H9 (cell line): ENCODE results near the gene SMG7. TPM values are rescaled to one million over a fixed set of nuclear protein-coding genes. Genes with fewer than 3 reads are reported as not detected.

Experiments
- DNase-seq: peaks from one replicate; pipeline ENCODE4 v3.0.0-alpha.2; 2017
- H2AFZ ChIP-seq: one replicate; pipeline ENCODE4 v1.6.1; 2013; ENCODE audit warnings: mild to moderate bottlenecking, low read length, control low read depth, moderate library complexity
- H2AK5ac ChIP-seq: 2 replicates; pipeline ENCODE4 v1.6.1; 2013; ENCODE audit warnings: low read length, control low read depth, mixed read lengths; ENCODE audit not compliant: insufficient read length
- H2BK120ac ChIP-seq: one replicate; pipeline ENCODE4 v1.6.1; 2013; ENCODE audit warnings: low read depth, mild to moderate bottlenecking, low read length, control low read depth, inconsistent platforms; ENCODE audit not compliant: poor library complexity, severe bottlenecking
- H2BK12ac ChIP-seq: 2 replicates; pipeline ENCODE4 v1.6.1; 2013; ENCODE audit warnings: low read length, control low read depth, mixed read lengths, low read depth; ENCODE audit not compliant: insufficient read length
- H2BK15ac ChIP-seq: 2 replicates; pipeline ENCODE4 v1.6.1; 2013; ENCODE audit warnings: low read depth, low read length, control low read depth
- H2BK20ac ChIP-seq: one replicate; pipeline ENCODE4 v1.6.1; 2013; ENCODE audit warnings: low read depth, mild to moderate bottlenecking, low read length, control low read depth, inconsistent platforms; ENCODE audit not compliant: poor library complexity, severe bottlenecking
- H2BK5ac ChIP-seq: 2 replicates; pipeline ENCODE4 v1.6.1; 2013; ENCODE audit warnings: low read length, control low read depth, mixed read lengths; ENCODE audit not compliant: insufficient read length
- H3K14ac ChIP-seq: 2 replicates; pipeline ENCODE4 v1.6.1; 2013; ENCODE audit warnings: low read length, control low read depth; ENCODE audit not compliant: insufficient read depth
- H3K18ac ChIP-seq: 2 replicates; pipeline ENCODE4 v1.6.1; 2013; ENCODE audit warnings: low read depth, mild to moderate bottlenecking, mixed read lengths, low read length, control low read depth; ENCODE audit not compliant: insufficient read length
- H3K23ac ChIP-seq: 2 replicates; pipeline ENCODE4 v1.6.1; 2013; ENCODE audit warnings: low read length, control low read depth, mixed read lengths, low read depth; ENCODE audit not compliant: insufficient read length
- H3K23me2 ChIP-seq: 2 replicates; pipeline ENCODE4 v1.6.1; 2013; ENCODE audit warnings: low read depth, mild to moderate bottlenecking, mixed read lengths, low read length, control low read depth; ENCODE audit not compliant: insufficient read length, poor library complexity, severe bottlenecking
- H3K27ac ChIP-seq: 2 replicates; pipeline ENCODE4 v1.5.1; 2013; ENCODE audit warnings: low read length, control low read depth, mixed read lengths, low read depth; ENCODE audit not compliant: insufficient read length
- H3K27me3 ChIP-seq: 2 replicates; pipeline ENCODE4 v1.6.1; 2013; ENCODE audit warnings: low read length, control low read depth, inconsistent platforms; ENCODE audit not compliant: insufficient read depth
- H3K4ac ChIP-seq: 2 replicates; pipeline ENCODE4 v1.6.1; 2013; ENCODE audit warnings: low read depth, mild to moderate bottlenecking, control low read depth, inconsistent platforms, low read length, moderate library complexity
- H3K4me1 ChIP-seq: 2 replicates; pipeline ENCODE4 v1.6.1; 2013; ENCODE audit warnings: low read length, control low read depth, inconsistent platforms; ENCODE audit not compliant: insufficient read depth
- H3K4me2 ChIP-seq: 2 replicates; pipeline ENCODE4 v1.6.1; 2013; ENCODE audit warnings: low read length, control low read depth, mixed read lengths; ENCODE audit not compliant: insufficient read length, insufficient read depth
- H3K56ac ChIP-seq: 2 replicates; pipeline ENCODE4 v1.6.1; 2013; ENCODE audit warnings: low read depth, mild to moderate bottlenecking, mixed read lengths, low read length, control low read depth; ENCODE audit not compliant: insufficient read length
- H3K79me1 ChIP-seq: 2 replicates; pipeline ENCODE4 v1.6.1; 2013; ENCODE audit warnings: low read depth, mild to moderate bottlenecking, moderate library complexity, low read length, control low read depth, inconsistent platforms; ENCODE audit not compliant: insufficient read depth, poor library complexity, severe bottlenecking
- H3K79me2 ChIP-seq: 2 replicates; pipeline ENCODE4 v1.6.1; 2013; ENCODE audit warnings: low read length, control low read depth, inconsistent platforms; ENCODE audit not compliant: insufficient read depth
- H3K9ac ChIP-seq: 2 replicates; pipeline ENCODE4 v1.6.1; 2013; ENCODE audit warnings: low read length, control low read depth, mixed read lengths; ENCODE audit not compliant: insufficient read length; ENCODE audit errors: extremely low read depth
- H3K9me3 ChIP-seq: one replicate; pipeline ENCODE4 v1.6.1; 2013; ENCODE audit warnings: low read depth, low read length, inconsistent platforms; ENCODE audit not compliant: control insufficient read depth
- H3T11ph ChIP-seq: one replicate; pipeline ENCODE4 v1.6.1; 2013; ENCODE audit warnings: mild to moderate bottlenecking, low read length, control low read depth, inconsistent platforms
- H4K20me1 ChIP-seq: one replicate; pipeline ENCODE4 v1.6.1; 2013; ENCODE audit not compliant: control insufficient read depth, insufficient read length, insufficient read depth
- H4K5ac ChIP-seq: 2 replicates; pipeline ENCODE4 v1.6.1; 2013; ENCODE audit warnings: low read depth, mild to moderate bottlenecking, mixed read lengths, low read length, control low read depth; ENCODE audit not compliant: insufficient read length
- H4K8ac ChIP-seq: replicated peaks from 2 replicates; pipeline ENCODE4 v1.6.1; 2013; ENCODE audit warnings: low read length, control low read depth, mixed read lengths, low read depth; ENCODE audit not compliant: insufficient read length
- H4K91ac ChIP-seq: 2 replicates; pipeline ENCODE4 v1.6.1; 2013; ENCODE audit warnings: low read depth, mild to moderate bottlenecking, moderate library complexity, mixed read lengths, low read length, control low read depth; ENCODE audit not compliant: insufficient read length
- H3K27ac Mint-ChIP-seq, 3 experiments: 2 replicates in 2 of 3; 3 replicates in 1 of 3; pipeline ENCODE4 v1.8.0; 2020 to 2021; ENCODE audit warnings: mixed read lengths in 3 of 3, mild to moderate bottlenecking in 1 of 3, moderate library complexity in 1 of 3
- H3K27me3 Mint-ChIP-seq: 2 replicates; pipeline ENCODE4 v1.8.0; 2021; ENCODE audit warnings: low read depth, mild to moderate bottlenecking, moderate library complexity, mixed read lengths
- H3K36me3 Mint-ChIP-seq, 3 experiments: 2 replicates in 2 of 3; 3 replicates in 1 of 3; pipeline ENCODE4 v1.8.0; 2020 to 2021; ENCODE audit warnings: low read depth in 3 of 3, mixed read lengths in 3 of 3; ENCODE audit not compliant: insufficient read depth in 1 of 3
- H3K4me1 Mint-ChIP-seq, 2 experiments: 2 replicates each; pipeline ENCODE4 v1.8.0; 2020; ENCODE audit warnings: mixed read lengths in 2 of 2
- H3K4me3 Mint-ChIP-seq, 2 experiments: 2 replicates in 1 of 2; 3 replicates in 1 of 2; pipeline ENCODE4 v1.8.0; 2020 to 2021; ENCODE audit warnings: mild to moderate bottlenecking in 2 of 2, mixed read lengths in 2 of 2, moderate library complexity in 1 of 2
- H3K9me3 Mint-ChIP-seq, 2 experiments: 2 replicates in 1 of 2; 3 replicates in 1 of 2; pipeline ENCODE4 v1.8.0; 2020; ENCODE audit warnings: mild to moderate bottlenecking in 2 of 2, mixed read lengths in 2 of 2, moderate library complexity in 1 of 2
- CTCF ChIP-seq: fragments of 200-600 bp; sonication (generic); conservative IDR thresholded peaks from 3 replicates; pipeline ENCODE4 v1.8.0; 2021; ENCODE audit warnings: antibody characterized with exemption, mild to moderate bottlenecking
- WGBS: extraction: QIAGEN DNeasy Blood & Tissue Kit; methylation state at CpG from one replicate; pipeline ENCODE4 v1.1.7; 2013; ENCODE audit warnings: missing lambda C conversion rate, low lambda C conversion rate, mixed read lengths; ENCODE audit not compliant: insufficient read length; ENCODE audit errors: extremely low coverage; 5-methylcytosine and 5-hydroxymethylcytosine counted together
- total RNA-seq: library from RNA; stranded (reverse); gene quantifications from 2 replicates; pipeline ENCODE4 v1.2.1, GENCODE V29; 2021

SMG7 gene
- total RNA-seq, 1 experiment from 2014 or later: 77.0 TPM

GRCh38 chr1:183477986-183478781, 5.9 kb downstream of the SMG7 start:
- H3K79me1 ChIP-seq: no peaks in the 10 kb centered on the region
- H2BK12ac ChIP-seq: no peak overlapping the region
- Mint-ChIP-seq H3K36me3 (peaks cover 0 to 7% (median 4%) of the 10 kb centered on the region in 3 experiments; a peak in 2 of 7 replicates), H3K9me3 (no peaks in the 10 kb centered on the region), H3K27ac (no peak overlapping the region), H3K27me3 (no peaks in the 10 kb centered on the region), H3K4me1 (peaks cover 42 to 50% of the 10 kb centered on the region in 2 experiments), H3K4me3 (no peak overlapping the region)
- no CpG with 5 or more reads among the region's 3 CpGs for WGBS
- H3T11ph ChIP-seq: no peak overlapping the region
- H2BK5ac ChIP-seq: no peak overlapping the region
- H2AFZ ChIP-seq: no peak overlapping the region
- no peak overlapping the region for H2BK20ac ChIP-seq
- no peak overlapping the region for H2BK15ac ChIP-seq
- no peak overlapping the region for H2BK120ac ChIP-seq
- no peaks in the 10 kb centered on the region for H3K27me3 ChIP-seq
- no peak overlapping the region for H3K4me2 ChIP-seq
- peaks cover 4% of the 10 kb centered on the region; the same call in 1 of the 2 replicates for H3K4me1 ChIP-seq
- no peak for TF ChIP-seq CTCF
- no peak overlapping the region for H3K4ac ChIP-seq
- no peaks in the 10 kb centered on the region for H4K20me1 ChIP-seq
- H4K5ac ChIP-seq: no peak overlapping the region
- H2AK5ac ChIP-seq: no peak overlapping the region
- DNase-seq: no peak
- peaks cover 2% of the 10 kb centered on the region for H3K23me2 ChIP-seq
- no peak overlapping the region for H4K8ac ChIP-seq
- no peaks in the 10 kb centered on the region for H3K9me3 ChIP-seq
- peaks cover 49% of the 10 kb centered on the region; the same call in 1 of the 2 replicates for H3K79me2 ChIP-seq
- no peak overlapping the region for H3K14ac ChIP-seq
- no peak overlapping the region for H3K27ac ChIP-seq
- no peak overlapping the region for H3K23ac ChIP-seq
- no peak overlapping the region for H4K91ac ChIP-seq
- H3K18ac ChIP-seq: no peak overlapping the region
- H3K56ac ChIP-seq: no peak overlapping the region
- H3K9ac ChIP-seq: no peak overlapping the region
